GM19455 (cell line): Measurements from ENCODE around the gene RRBP1.

ENCODE experiments used
- ATAC-seq: cut with Tn5 transposase; IDR thresholded peaks from one replicate; pipeline ENCODE4 v1.9.1; 2021; ENCODE audit not compliant: unreplicated experiment

RRBP1 gene

GRCh38 chr20:17682103-17682888 is at the start of gene RRBP1:
TSS of gene RRBP1 (minus strand) at chr20:17682242. CDS start at chr20:17660507, 21,735 bp downstream.
- ATAC-seq, result peak; percentile 85

GRCh38 chr20:17731233-17731632 is 49.2 kb upstream of the RRBP1 start:
- ATAC-seq, result no peak

- no peak for ATAC-seq
Observed at GRCh38 chr20:17730071-17730470, 48.0 kb upstream of the RRBP1 start.

GRCh38 chr20:17728074-17728473 is 46.0 kb upstream of the RRBP1 start:
- ATAC-seq, result no peak

- no peak for ATAC-seq
Observed at GRCh38 chr20:17727351-17727750, 45.3 kb upstream of the RRBP1 start.

- ATAC-seq, result no peak
Observed at GRCh38 chr20:17726902-17727301, 44.9 kb upstream of the RRBP1 start.

- ATAC-seq, result no peak
Observed at GRCh38 chr20:17725094-17725835, 43.2 kb upstream of the RRBP1 start.

- ATAC-seq, result no peak
Observed at GRCh38 chr20:17723301-17723691, 41.3 kb upstream of the RRBP1 start.

- no peak for ATAC-seq
Observed at GRCh38 chr20:17722493-17723300, 40.7 kb upstream of the RRBP1 start.

- no peak for ATAC-seq
Observed at GRCh38 chr20:17721802-17722486, 39.9 kb upstream of the RRBP1 start.

- no peak for ATAC-seq
Observed at GRCh38 chr20:17720755-17721154, 38.7 kb upstream of the RRBP1 start.

GRCh38 chr20:17716331-17716730 is 34.3 kb upstream of the RRBP1 start:
- ATAC-seq, result no peak

GRCh38 chr20:17715075-17715474 is 33.0 kb upstream of the RRBP1 start:
- no peak for ATAC-seq

- no peak for ATAC-seq
Observed at GRCh38 chr20:17714597-17714996, 32.6 kb upstream of the RRBP1 start.

- ATAC-seq, result no peak
Observed at GRCh38 chr20:17712708-17713107, 30.7 kb upstream of the RRBP1 start.

- no peak for ATAC-seq
Observed at GRCh38 chr20:17712201-17712600, 30.2 kb upstream of the RRBP1 start.

- no peak for ATAC-seq
Observed at GRCh38 chr20:17711267-17711627, 29.2 kb upstream of the RRBP1 start.

- ATAC-seq, result no peak
Observed at GRCh38 chr20:17710379-17711266, 28.6 kb upstream of the RRBP1 start.

GRCh38 chr20:17709361-17710293 is 27.6 kb upstream of the RRBP1 start:
- ATAC-seq, result no peak
